Esophagus muscularis mucosa (tissue), 3 donors: ENCODE results near the gene RUNDC1.

Source experiments
- POLR2AphosphoS5 ChIP-seq, 2 donors: sonication (generic); formaldehyde crosslinking; IDR thresholded peaks; one replicate each; pipeline ENCODE4 v1.6.1; 2017; ENCODE audit warnings: antibody characterized with exemption in 2 of 2
- TF ChIP-seq, protein P1 (sequence below), 3 experiments: fragments of 200-600 bp in 2 of 3; fragments of 450-650 bp in 1 of 3; sonication (generic) in 2 of 3; IDR thresholded peaks; one replicate each; pipeline ENCODE4 v1.5.1; 2017 to 2019; ENCODE audit warnings: antibody characterized with exemption in 3 of 3, mild to moderate bottlenecking in 2 of 3, moderate library complexity in 1 of 3

- TF ChIP-seq POLR2AphosphoS5 (IDR thresholded peaks at IDR 0.05): peak in 1 of 2 donors; percentile 25
- TF ChIP-seq, protein P1, sequence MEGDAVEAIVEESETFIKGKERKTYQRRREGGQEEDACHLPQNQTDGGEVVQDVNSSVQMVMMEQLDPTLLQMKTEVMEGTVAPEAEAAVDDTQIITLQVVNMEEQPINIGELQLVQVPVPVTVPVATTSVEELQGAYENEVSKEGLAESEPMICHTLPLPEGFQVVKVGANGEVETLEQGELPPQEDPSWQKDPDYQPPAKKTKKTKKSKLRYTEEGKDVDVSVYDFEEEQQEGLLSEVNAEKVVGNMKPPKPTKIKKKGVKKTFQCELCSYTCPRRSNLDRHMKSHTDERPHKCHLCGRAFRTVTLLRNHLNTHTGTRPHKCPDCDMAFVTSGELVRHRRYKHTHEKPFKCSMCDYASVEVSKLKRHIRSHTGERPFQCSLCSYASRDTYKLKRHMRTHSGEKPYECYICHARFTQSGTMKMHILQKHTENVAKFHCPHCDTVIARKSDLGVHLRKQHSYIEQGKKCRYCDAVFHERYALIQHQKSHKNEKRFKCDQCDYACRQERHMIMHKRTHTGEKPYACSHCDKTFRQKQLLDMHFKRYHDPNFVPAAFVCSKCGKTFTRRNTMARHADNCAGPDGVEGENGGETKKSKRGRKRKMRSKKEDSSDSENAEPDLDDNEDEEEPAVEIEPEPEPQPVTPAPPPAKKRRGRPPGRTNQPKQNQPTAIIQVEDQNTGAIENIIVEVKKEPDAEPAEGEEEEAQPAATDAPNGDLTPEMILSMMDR (IDR thresholded peaks at IDR 0.05): no peak
Measured at GRCh38 chr17:42992872-42993271, 12.5 kb downstream of the RUNDC1 start.
